SJCRH30 (cell line): ENCODE data around the gene ZFAND2B. TPM values are rescaled to one million over a fixed set of nuclear protein-coding genes. Genes with fewer than 3 reads are reported as not detected.
A peak's percentile ranks its signal among the peaks of the same experiment; 100 is the strongest.

Experiments
- DNase-seq, 2 experiments: peaks; one replicate each; pipeline ENCODE4 v3.0.0-alpha.2; 2015 to 2020
- H3K27ac ChIP-seq: fragments of 250-450 bp; sonication (Bioruptor Pico); 2 replicates; pipeline ENCODE4 v1.5.1; 2020; ENCODE audit warnings: mild to moderate bottlenecking, moderate library complexity
- H3K27me3 ChIP-seq: fragments of 250-450 bp; sonication (Bioruptor Pico); 2 replicates; pipeline ENCODE4 v1.5.1; 2020; ENCODE audit warnings: mild to moderate bottlenecking, moderate library complexity
- H3K36me3 ChIP-seq: fragments of 250-450 bp; sonication (Bioruptor Pico); 2 replicates; pipeline ENCODE4 v1.5.1; 2020; ENCODE audit warnings: mild to moderate bottlenecking, moderate library complexity
- H3K4me1 ChIP-seq: fragments of 250-450 bp; sonication (Bioruptor Pico); 2 replicates; pipeline ENCODE4 v1.5.1; 2020; ENCODE audit warnings: mild to moderate bottlenecking, moderate library complexity
- H3K4me3 ChIP-seq: fragments of 250-450 bp; sonication (Bioruptor Pico); 2 replicates; pipeline ENCODE4 v1.5.1; 2020; ENCODE audit warnings: mild to moderate bottlenecking, moderate library complexity
- H3K9me3 ChIP-seq: fragments of 250-450 bp; sonication (Bioruptor Pico); replicated peaks from 2 replicates; pipeline ENCODE4 v1.5.1; 2020; ENCODE audit warnings: mild to moderate bottlenecking, moderate library complexity
- total RNA-seq: library from RNA; depleted of rRNA; stranded (reverse); fragments of >200 nt; shearing (Covaris generic); gene quantifications from 2 replicates; pipeline ENCODE4 v1.2.3, GENCODE V29; 2014

The ZFAND2B gene
- total RNA-seq, 1 experiment from 2014 or later: 16.0 TPM

GRCh38 chr2:219171231-219171651 is 35.3 kb upstream of the ZFAND2B start:
- Histone ChIP-seq H3K4me3 (no peak overlapping the region), H3K4me1 (no peaks in the 10 kb centered on the region), H3K9me3 (no peaks in the 10 kb centered on the region), H3K36me3 (no peaks in the 10 kb centered on the region), H3K27me3 (no peaks in the 10 kb centered on the region), H3K27ac (no peak overlapping the region)
- DNase-seq: peak; percentile 35 to 69

GRCh38 chr2:219172231-219173154 is 34.1 kb upstream of the ZFAND2B start:
- no peak overlapping the region for H3K27ac ChIP-seq

DNA sequence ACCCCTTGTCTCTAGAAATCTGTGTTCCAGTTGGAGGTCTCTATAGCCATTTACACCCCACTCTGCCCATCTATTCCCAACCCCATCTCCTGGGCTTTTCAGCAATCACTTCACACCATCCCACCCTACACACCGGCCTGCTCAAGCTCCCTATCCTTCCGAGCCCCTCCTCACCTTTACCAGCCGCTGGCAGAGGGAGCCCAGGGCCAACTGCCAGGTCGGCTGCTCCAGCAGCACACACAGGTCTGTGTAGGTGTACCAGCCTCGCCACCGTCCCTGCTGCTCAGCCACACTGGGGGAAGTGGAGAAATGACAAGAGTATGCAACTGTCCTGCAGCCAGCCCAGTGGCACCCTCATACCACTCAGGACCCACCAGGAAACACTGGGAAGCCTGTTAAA is 33.4 kb upstream of the ZFAND2B start:
- no peaks in the 10 kb centered on the region for H3K36me3 ChIP-seq
- no peaks in the 10 kb centered on the region for H3K27me3 ChIP-seq
- H3K9me3 ChIP-seq: no peaks in the 10 kb centered on the region
- no peak overlapping the region for H3K27ac ChIP-seq
- no peak overlapping the region for H3K4me3 ChIP-seq
- DNase-seq: no peak
- no peaks in the 10 kb centered on the region for H3K4me1 ChIP-seq

More at GRCh38 chr2:219172231-219173154, 34.1 kb upstream of the ZFAND2B start:
- Histone ChIP-seq H3K4me3 (no peak overlapping the region), H3K4me1 (no peaks in the 10 kb centered on the region), H3K9me3 (no peaks in the 10 kb centered on the region), H3K27me3 (no peaks in the 10 kb centered on the region), H3K36me3 (no peaks in the 10 kb centered on the region)
- DNase-seq: no peak

- Histone ChIP-seq H3K4me3 (no peak overlapping the region), H3K4me1 (0 out of 2 replicates have a peak, but pooled peaks cover 3% of the 10 kb centered on the region), H3K36me3 (no peaks in the 10 kb centered on the region), H3K27me3 (no peaks in the 10 kb centered on the region), H3K9me3 (no peaks in the 10 kb centered on the region), H3K27ac (no peak overlapping the region)
- no peak for DNase-seq
Observed at GRCh38 chr2:219174146-219174545, 32.4 kb upstream of the ZFAND2B start.

GRCh38 chr2:219174801-219175200 is 31.8 kb upstream of the ZFAND2B start:
- Histone ChIP-seq H3K27me3 (no peaks in the 10 kb centered on the region), H3K27ac (no peak overlapping the region), H3K36me3 (no peaks in the 10 kb centered on the region), H3K4me3 (no peak overlapping the region), H3K9me3 (no peaks in the 10 kb centered on the region), H3K4me1 (0 out of 2 replicates have a peak, but pooled peaks cover 5% of the 10 kb centered on the region)
- no peak for DNase-seq

DNA sequence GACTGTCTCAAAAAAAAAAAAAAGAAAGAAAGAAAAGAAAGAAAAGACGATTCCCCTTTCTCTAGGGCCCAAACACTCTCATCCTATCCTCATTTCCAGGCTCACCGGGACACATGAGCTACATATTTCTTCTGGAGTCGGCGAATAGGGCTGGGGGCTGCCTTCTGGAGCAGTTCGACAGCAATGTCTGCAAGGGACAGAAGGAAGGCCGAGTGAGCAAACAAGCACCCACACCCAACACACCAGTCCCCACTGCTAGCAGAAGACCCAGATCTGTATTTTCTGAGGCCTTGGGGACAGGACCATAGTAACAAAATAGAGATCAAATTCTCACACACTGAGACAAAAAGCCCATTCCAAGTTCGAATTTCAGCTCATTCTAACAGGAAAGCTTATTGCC is 31.1 kb upstream of the ZFAND2B start:
- H3K4me3 ChIP-seq: peak overlapping the region; percentile 85
- DNase-seq: no peak
- no peaks in the 10 kb centered on the region for H3K36me3 ChIP-seq
- H3K27ac ChIP-seq: no peak overlapping the region
- H3K9me3 ChIP-seq: no peaks in the 10 kb centered on the region
- H3K4me1 ChIP-seq: 0 out of 2 replicates have a peak, but pooled peaks cover 5% of the 10 kb centered on the region
- no peaks in the 10 kb centered on the region for H3K27me3 ChIP-seq

DNA sequence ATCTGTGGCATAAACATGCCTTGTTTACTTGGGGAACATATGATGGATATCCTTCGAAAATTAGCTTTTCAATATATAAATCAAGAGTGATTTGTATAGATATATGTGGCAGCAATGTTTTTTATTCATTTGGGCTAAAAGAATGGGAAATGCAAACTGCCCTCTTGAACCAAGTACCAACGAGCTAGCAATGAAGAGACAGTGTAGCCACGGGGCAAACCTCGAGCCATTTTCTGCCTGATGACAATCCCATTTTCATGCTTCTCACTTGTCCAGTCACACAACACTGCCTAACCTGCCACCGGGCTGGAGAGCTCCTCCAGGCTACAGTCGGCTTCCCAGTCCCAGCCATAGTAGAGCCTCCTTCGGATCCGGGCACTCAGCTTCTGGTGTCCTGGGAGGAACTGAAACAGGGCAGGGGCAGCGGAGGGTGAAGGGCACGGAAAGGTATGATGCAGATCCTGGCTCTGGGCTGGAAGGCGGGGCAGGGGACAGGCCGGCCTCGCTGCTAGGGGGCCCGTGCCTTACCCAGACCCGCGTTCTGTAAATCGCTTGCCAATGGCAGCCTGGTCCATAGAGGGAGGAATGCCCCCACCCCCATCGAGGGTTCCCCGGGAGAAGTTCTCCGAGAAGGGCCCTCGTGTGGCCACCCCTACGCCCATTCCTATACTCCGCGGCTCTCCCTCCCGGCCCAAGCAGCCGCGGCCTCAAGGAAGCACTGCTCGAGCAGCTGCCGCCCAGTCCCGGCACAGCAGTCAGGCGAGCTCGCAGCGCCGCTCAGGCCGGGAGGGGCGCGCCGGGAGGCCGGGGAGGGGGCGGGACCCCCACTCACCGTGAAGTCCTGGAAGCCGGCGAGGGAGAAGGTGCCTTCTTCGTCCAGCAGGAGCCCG is 30.4 kb upstream of the ZFAND2B start:
- H3K27me3 ChIP-seq: no peaks in the 10 kb centered on the region
- H3K36me3 ChIP-seq: no peaks in the 10 kb centered on the region
- DNase-seq: peak; percentile 60 to 66
- H3K27ac ChIP-seq: peak overlapping the region; percentile 54; the same call in 1 of the 2 replicates
- H3K9me3 ChIP-seq: no peaks in the 10 kb centered on the region
- peak overlapping the region; percentile 85 for H3K4me3 ChIP-seq
- H3K4me1 ChIP-seq: 0 out of 2 replicates have a peak, but pooled peaks cover 5% of the 10 kb centered on the region

GRCh38 chr2:219176818-219177551 is 29.6 kb upstream of the ZFAND2B start, which contains the start of gene CNPPD1:
Gene CNPPD1, minus strand, starts transcription at chr2:219176925. Its CDS starts 97 bp downstream, at chr2:219176828.
- H3K36me3 ChIP-seq: 0 out of 2 replicates have a peak, but pooled peaks cover 4% of the 10 kb centered on the region
- peak; percentile 81 to 85 for DNase-seq
- no peaks in the 10 kb centered on the region for H3K27me3 ChIP-seq
- peak within 1 kb of the TSS; percentile 85 for H3K4me3 ChIP-seq
- 0 out of 2 replicates have a peak, but pooled peaks cover 5% of the 10 kb centered on the region for H3K4me1 ChIP-seq
- H3K9me3 ChIP-seq: no peaks in the 10 kb centered on the region
- peak within 1 kb of the TSS; percentile 54 for H3K27ac ChIP-seq

GRCh38 chr2:219177552-219178376 is 28.8 kb upstream of the ZFAND2B start, which contains the start of gene RETREG2:
Gene RETREG2, plus strand, starts transcription at chr2:219178275. Its CDS starts 78 bp downstream, at chr2:219178353.
- Histone ChIP-seq H3K4me1 (0 out of 2 replicates have a peak, but pooled peaks cover 5% of the 10 kb centered on the region), H3K9me3 (no peaks in the 10 kb centered on the region), H3K27me3 (no peaks in the 10 kb centered on the region), H3K27ac (peak within 1 kb of the TSS; percentile 54), H3K36me3 (peaks cover 8% of the 10 kb centered on the region; the same call in 1 of the 2 replicates), H3K4me3 (peak within 1 kb of the TSS; percentile 85)
- DNase-seq: peak; percentile 77 to 89

GRCh38 chr2:219178377-219179175 is 28.0 kb upstream of the ZFAND2B start:
- peak overlapping the region; percentile 85 for H3K4me3 ChIP-seq
- peaks cover 13% of the 10 kb centered on the region; the same call in 1 of the 2 replicates for H3K36me3 ChIP-seq
- H3K27me3 ChIP-seq: no peaks in the 10 kb centered on the region
- H3K4me1 ChIP-seq: 0 out of 2 replicates have a peak, but pooled peaks cover 5% of the 10 kb centered on the region
- DNase-seq: peak; percentile 32 to 38
- H3K9me3 ChIP-seq: no peaks in the 10 kb centered on the region
- no peak overlapping the region; the same call in 1 of the 2 replicates for H3K27ac ChIP-seq

DNA sequence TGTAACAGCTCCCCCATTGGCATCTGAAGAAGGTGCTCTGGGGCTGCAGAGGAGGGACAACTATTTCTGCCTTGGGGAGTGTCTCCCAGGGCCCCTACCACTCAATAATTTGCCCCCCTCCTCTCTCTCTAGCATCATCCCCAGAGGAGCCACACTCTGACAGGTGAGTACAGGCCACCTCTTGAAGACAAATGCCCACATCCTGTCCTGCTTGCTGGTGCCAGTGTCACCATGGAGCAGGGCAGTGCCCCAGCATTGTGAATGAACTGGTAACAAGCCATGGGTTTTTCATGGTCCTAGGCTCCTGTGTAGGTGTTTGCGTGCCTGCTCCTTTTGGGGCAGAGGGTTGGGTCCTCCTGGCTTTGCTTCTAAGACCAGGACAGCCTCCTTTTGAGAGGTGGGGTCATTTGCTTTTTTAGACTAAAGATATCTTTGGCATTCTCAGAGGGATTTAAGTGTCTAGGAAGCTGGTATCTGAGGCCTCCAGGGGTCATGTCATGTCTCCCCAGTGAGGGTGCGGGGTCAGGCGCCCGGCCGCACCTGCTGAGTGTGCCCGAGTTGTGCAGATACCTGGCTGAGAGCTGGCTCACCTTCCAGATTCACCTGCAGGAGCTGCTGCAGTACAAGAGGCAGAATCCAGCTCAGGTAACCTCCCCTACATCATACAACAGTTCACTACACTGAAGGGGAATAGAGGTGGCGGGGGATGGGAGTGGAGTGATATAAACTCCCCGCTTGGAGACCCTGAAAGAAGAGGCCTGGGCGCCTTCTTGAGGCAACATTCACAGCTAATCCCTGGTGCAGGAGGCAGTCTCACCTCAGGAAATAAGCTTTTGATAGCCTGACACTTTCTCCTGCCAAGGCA is 26.7 kb upstream of the ZFAND2B start:
- Histone ChIP-seq H3K9me3 (no peaks in the 10 kb centered on the region), H3K4me3 (no peak overlapping the region), H3K27ac (no peak overlapping the region), H3K27me3 (no peaks in the 10 kb centered on the region), H3K4me1 (0 out of 2 replicates have a peak, but pooled peaks cover 5% of the 10 kb centered on the region), H3K36me3 (peaks cover 15% of the 10 kb centered on the region; the same call in 1 of the 2 replicates)
- DNase-seq: no peak

DNA sequence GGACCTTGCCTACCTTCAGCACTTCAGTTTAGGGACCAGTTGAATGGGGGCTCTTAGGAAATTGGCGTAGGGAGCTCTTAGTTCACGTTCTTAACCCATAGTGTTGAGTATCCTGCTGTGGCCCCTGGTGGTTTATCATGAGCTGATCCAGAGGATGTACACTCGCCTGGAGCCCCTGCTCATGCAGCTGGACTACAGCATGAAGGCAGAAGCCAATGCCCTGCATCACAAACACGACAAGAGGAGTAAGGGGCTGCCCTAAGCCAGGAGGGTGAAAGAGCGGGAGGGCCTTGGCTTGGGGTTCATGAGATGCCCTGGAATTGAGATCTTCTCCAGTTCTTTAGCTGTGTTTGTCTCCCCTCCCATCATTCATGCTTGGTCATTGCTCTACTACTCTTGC is 25.6 kb upstream of the ZFAND2B start:
- DNase-seq: no peak
- H3K27ac ChIP-seq: no peak overlapping the region
- H3K9me3 ChIP-seq: no peaks in the 10 kb centered on the region
- no peaks in the 10 kb centered on the region for H3K27me3 ChIP-seq
- no peak overlapping the region for H3K4me3 ChIP-seq
- H3K36me3 ChIP-seq: peaks cover 15% of the 10 kb centered on the region; the same call in 1 of the 2 replicates
- H3K4me1 ChIP-seq: 0 out of 2 replicates have a peak, but pooled peaks cover 5% of the 10 kb centered on the region
